Mucosa of stomach (tissue), 1 donor: ENCODE measurements around the gene F2RL1.

Experiments
- H3K27me3 ChIP-seq: one replicate; pipeline ENCODE4 v1.7.0; 2013; ENCODE audit warnings: mild to moderate bottlenecking, low read length; ENCODE audit not compliant: control insufficient read depth, insufficient read depth
- H3K36me3 ChIP-seq: one replicate; pipeline ENCODE4 v1.7.0; 2013; ENCODE audit warnings: low read length; ENCODE audit not compliant: control insufficient read depth, insufficient read depth
- H3K4me1 ChIP-seq: one replicate; pipeline ENCODE4 v1.7.0; 2013; ENCODE audit warnings: mild to moderate bottlenecking, low read length; ENCODE audit not compliant: control insufficient read depth, insufficient read depth
- H3K4me3 ChIP-seq: one replicate; pipeline ENCODE4 v1.7.0; 2013; ENCODE audit warnings: low read length
- H3K9ac ChIP-seq: one replicate; pipeline ENCODE4 v1.7.0; 2013; ENCODE audit warnings: mild to moderate bottlenecking, low read length, moderate library complexity
- H3K9me3 ChIP-seq: one replicate; pipeline ENCODE4 v1.7.0; 2013; ENCODE audit warnings: mild to moderate bottlenecking, low read length, moderate library complexity; ENCODE audit not compliant: control insufficient read depth
- donor health status: Pancreatic carcinoma.

F2RL1 gene

DNA sequence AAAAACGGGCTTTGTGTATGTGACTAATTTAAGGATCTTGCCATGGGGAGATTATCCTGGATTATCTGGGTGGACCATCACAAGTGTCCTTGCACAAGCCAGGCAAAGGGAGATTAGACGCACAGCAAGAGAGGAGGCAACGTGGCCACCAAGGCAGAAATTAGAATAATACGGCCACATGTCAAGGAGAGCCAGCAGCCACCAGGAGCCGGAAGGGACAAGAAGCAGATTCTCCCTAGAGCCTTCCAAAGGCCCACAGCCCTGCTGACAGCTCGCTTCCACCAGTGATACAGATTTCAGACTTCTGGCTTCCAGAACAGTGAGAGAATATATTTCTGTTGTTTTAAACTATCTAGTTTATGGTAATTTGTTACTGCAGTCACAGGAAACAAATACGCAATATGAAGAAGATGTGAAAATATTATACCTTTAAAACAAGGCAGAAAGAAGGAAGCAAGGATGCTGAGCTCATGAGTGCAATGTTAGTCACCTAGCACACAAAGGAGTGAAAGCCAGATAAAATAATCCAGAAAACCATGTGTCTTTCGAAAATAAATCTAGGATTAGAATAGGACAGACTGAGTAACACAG is 28.7 kb upstream of the F2RL1 start:
- peaks cover 53% of the 10 kb centered on the region for H3K4me1 ChIP-seq
- H3K9me3 ChIP-seq: no peaks in the 10 kb centered on the region
- H3K9ac ChIP-seq: peak overlapping the region; percentile 38
- H3K27me3 ChIP-seq: no peaks in the 10 kb centered on the region
- no peaks in the 10 kb centered on the region for H3K36me3 ChIP-seq
- no peak overlapping the region for H3K4me3 ChIP-seq

DNA sequence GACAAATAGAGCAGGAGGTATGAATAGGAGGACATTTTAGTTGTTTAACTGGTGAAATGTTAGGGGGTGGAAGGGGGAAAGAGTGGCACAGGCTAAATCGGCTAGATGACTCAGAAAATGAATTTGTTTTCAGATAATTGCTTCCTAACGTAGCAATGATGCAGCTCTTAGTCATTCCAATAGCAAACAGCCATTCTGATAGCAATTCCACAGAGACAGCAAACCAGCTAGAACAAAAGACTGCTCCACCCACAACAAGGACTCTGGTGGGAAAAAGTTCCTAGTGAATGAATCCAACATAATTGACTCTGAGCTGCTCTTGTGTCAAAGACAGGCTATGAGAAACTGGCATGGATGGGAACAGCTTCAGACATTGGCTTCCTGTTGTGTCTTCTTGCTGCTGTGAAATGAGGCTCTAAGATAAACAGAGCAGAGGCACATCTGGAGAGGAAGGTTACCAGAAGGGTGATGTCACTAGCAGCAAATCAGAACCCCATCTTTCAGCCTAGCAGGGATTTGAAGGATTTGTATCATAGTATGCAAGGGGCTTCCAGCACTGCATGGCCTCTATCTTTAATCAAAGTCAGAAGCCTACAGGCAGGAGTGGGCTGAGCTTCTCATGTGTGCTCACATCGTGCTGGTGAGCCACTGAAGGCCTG is 28.1 kb upstream of the F2RL1 start:
- H3K4me3 ChIP-seq: no peak overlapping the region
- peak overlapping the region; percentile 38 for H3K9ac ChIP-seq
- peaks cover 50% of the 10 kb centered on the region for H3K4me1 ChIP-seq
- no peaks in the 10 kb centered on the region for H3K36me3 ChIP-seq
- H3K9me3 ChIP-seq: no peaks in the 10 kb centered on the region
- H3K27me3 ChIP-seq: no peaks in the 10 kb centered on the region

DNA sequence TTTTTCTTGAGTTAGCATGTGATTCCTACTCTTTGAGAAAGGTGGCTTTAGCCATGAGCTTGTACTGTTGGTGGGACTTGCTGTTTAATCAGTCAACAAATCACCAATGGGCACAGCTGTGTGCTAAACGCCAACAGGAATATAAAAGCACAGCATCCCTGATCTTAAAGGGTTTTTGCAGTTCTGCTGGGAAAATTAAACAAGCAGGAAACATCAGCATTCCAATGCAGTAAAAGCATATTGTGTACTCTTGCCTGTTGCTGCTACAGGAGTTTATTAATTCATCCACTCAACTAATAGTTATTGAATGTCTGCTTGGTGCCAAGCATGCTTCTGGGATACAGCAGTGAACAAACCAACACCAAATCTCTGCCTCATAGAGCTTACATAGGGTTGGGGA is 27.4 kb upstream of the F2RL1 start:
- H3K9me3 ChIP-seq: no peaks in the 10 kb centered on the region
- H3K4me3 ChIP-seq: no peak overlapping the region
- H3K4me1 ChIP-seq: peaks cover 47% of the 10 kb centered on the region
- no peak overlapping the region for H3K9ac ChIP-seq
- no peaks in the 10 kb centered on the region for H3K36me3 ChIP-seq
- H3K27me3 ChIP-seq: no peaks in the 10 kb centered on the region

DNA sequence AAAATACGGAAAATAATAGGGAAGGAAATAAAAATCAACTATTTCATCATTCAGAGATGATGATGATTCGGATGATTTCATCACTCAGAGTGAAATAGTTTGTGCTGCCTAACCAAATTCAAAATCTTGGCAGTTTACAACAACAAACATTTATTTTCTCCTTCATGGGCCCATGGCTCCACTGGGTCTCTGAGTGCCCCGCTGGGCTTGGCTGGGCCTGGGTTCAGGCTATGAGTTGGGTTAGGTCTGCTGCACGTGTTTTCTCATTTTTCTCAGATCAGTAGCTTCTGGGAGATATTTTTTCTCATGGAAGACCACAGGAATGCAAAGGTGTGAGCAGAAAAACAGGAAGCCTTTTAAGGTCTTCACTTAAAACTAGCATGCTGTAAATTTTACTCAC is 24.0 kb upstream of the F2RL1 start:
- Histone ChIP-seq H3K4me3 (no peak overlapping the region), H3K36me3 (no peaks in the 10 kb centered on the region), H3K27me3 (no peaks in the 10 kb centered on the region), H3K9me3 (no peaks in the 10 kb centered on the region), H3K4me1 (peaks cover 21% of the 10 kb centered on the region), H3K9ac (no peak overlapping the region)

DNA sequence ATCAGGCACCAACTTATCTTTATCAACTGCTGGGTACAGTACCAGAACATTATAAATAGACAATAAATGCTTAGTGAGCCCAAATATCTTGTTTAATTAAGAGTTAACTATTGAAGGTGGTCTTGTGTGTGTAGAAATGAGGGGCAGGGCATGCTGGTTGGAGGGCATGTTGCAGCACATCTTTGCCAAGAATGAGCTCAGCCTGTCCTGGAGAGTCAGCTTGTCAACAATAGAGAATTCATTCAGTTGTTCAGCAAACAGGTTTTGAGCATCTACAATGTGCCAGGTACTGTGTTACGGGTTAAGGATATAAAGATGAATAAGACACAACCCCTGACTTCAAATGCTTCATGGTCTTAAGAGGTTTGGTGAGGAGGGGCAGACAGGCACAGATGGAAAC is 19.2 kb upstream of the F2RL1 start:
- Histone ChIP-seq H3K4me1 (no peaks in the 10 kb centered on the region), H3K36me3 (no peaks in the 10 kb centered on the region), H3K27me3 (no peaks in the 10 kb centered on the region), H3K9ac (no peak overlapping the region), H3K4me3 (no peak overlapping the region), H3K9me3 (no peaks in the 10 kb centered on the region)

DNA sequence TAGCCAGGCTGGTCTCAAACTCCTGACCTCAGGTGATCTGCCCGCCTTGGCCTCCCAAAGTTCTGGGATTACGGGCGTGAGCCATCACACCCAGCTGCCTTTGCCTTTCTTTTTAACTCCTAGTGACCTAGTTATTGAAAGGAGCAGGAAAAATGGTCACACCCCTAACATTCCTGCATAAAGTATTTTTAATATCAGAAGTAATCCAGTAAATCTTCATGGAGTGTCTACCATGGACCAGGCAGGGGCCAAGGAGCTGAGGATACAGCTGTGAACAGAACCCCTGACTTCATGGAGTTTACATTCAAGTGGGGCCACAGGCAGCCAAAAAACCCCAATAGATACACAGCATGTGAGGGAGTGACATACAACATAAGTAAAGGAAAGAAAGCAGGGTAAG is 18.3 kb upstream of the F2RL1 start:
- Histone ChIP-seq H3K4me1 (peaks cover under 1% of the 10 kb centered on the region), H3K36me3 (no peaks in the 10 kb centered on the region), H3K4me3 (no peak overlapping the region), H3K9me3 (no peaks in the 10 kb centered on the region), H3K27me3 (no peaks in the 10 kb centered on the region), H3K9ac (no peak overlapping the region)

DNA sequence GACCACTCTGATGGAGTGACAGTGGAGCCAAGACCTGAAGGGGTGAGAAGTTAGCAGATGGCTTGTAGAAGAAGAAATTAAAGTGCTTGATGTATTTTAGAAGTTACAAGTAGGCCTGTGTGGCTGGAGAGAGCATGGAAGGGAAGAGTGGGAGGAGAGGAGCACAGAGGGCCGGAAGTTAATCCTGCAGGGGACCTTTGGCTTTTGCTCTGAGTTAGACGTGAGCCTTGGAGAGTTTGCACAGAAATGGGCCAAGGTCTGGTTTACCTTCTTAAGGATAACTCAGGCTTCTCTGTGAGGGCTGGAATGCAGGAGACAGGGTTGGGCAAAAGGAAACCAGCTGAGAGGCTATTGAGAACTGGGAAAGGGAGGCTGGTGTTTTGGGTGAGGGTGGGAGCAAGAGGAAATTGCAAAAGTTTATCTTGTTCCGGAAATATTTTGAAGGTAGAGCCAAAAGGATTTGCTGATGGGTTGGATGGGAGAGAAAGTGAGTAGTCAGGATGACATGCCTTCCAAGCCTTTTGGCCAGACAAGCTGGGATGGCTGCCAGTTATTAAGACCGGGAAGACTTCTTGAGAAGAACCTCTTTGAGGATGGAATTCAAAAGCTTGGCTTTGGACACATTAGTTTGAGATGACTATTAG is 17.5 kb upstream of the F2RL1 start:
- H3K4me1 ChIP-seq: peaks cover 4% of the 10 kb centered on the region
- no peak overlapping the region for H3K9ac ChIP-seq
- no peaks in the 10 kb centered on the region for H3K9me3 ChIP-seq
- no peak overlapping the region for H3K4me3 ChIP-seq
- H3K36me3 ChIP-seq: no peaks in the 10 kb centered on the region
- no peaks in the 10 kb centered on the region for H3K27me3 ChIP-seq

DNA sequence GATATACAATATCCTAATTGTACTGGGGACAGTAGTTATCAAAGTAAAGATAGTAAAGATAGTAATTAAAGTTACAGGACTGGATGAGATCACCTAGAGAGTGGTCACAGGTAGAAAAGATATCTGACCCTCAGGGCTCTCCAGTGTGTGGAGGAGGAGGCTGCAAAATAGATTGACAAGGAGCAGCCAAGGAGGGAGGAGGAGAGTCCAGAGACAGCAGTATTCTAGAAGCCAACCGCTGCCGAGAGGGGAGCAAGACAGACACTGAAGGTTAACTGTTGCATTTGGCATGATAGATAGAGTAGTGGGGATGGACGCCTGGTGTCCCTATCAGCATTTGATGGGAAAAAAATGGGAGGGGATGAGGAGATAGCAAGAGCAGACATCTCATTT is 17.0 kb upstream of the F2RL1 start:
- H3K9ac ChIP-seq: no peak overlapping the region

DNA sequence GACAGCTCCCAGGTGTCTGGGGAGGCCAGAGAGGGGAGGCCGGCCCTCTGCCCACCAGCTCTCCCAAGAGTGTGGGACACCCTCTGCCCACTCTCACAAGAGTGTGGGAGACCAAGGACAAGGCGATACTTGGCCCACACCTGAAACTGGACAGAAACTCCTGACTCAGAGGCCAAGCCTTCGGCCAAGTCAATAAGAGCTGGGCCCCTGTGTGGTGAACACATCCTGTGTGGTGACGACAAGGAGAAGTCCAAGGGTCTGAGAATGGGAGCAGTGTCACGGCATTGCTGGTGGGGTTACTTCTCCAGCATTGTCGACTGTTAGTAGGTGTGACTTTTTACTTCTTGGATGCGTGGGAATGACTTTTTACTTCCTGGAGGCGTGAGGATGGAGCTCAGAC is 14.6 kb upstream of the F2RL1 start:
- Histone ChIP-seq H3K36me3 (no peaks in the 10 kb centered on the region), H3K9ac (no peak overlapping the region), H3K27me3 (no peaks in the 10 kb centered on the region), H3K4me1 (peaks cover 4% of the 10 kb centered on the region), H3K9me3 (no peaks in the 10 kb centered on the region), H3K4me3 (no peak overlapping the region)

More for the DNA sequence above, 17.0 kb upstream of the F2RL1 start:
- no peaks in the 10 kb centered on the region for H3K9me3 ChIP-seq
- H3K4me1 ChIP-seq: peaks cover 4% of the 10 kb centered on the region
- H3K36me3 ChIP-seq: no peaks in the 10 kb centered on the region
- no peak overlapping the region for H3K4me3 ChIP-seq
- no peaks in the 10 kb centered on the region for H3K27me3 ChIP-seq

DNA sequence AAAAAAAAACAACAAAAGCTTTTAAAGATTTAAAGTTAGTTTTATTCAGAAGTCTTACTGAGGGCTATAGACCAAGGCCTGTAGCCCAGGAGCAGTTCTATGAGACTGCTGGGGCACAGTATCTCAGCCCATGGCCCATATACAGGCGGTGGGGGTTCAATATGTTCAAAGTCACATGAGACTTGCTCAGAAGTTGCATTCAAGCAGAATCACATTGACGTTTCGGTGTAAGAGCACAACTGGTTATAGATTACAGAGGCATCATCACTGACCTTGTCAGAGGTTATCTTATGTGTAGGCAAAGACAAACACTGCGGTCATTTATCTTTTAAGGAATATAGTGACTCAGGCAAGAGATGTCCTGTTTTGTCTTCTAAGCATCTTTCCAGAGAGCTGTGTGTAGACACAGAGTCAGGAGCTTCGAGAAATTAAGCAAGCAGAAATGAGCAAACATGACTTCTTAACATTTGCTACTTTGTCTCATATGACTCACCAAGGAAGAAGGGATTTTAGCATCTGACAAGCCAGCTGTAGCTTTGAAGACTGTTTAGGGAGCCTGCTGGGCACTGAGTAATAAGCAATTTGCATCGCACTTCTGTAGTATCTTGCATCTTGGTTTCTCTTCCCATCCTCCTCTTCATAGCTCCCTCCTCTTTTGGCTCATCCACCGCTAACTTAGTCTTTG is 12.9 kb upstream of the F2RL1 start:
- peaks cover 4% of the 10 kb centered on the region for H3K4me1 ChIP-seq
- no peak overlapping the region for H3K4me3 ChIP-seq
- no peak overlapping the region for H3K9ac ChIP-seq

DNA sequence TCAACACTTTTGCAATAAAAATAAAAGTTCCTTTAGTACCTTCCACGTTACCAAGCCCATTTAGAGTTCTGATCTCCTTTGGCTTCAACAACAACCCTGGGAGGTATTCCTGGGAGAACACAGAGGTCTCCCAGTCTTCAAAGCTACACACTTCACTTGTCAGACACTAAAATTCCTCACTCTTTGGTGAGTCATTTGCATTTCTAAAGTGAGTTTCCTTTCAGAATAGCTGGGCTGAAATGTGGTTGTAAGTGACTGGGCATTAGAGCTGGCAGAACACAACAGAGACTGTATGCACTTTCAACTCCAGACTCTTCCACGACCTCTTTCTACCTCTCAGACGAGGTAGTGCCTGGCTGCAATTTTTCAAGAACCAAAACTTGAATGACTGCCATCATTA is 11.5 kb upstream of the F2RL1 start:
- no peaks in the 10 kb centered on the region for H3K27me3 ChIP-seq
- no peak overlapping the region for H3K4me3 ChIP-seq
- no peak overlapping the region for H3K9ac ChIP-seq
- H3K4me1 ChIP-seq: peaks cover 4% of the 10 kb centered on the region
- no peaks in the 10 kb centered on the region for H3K36me3 ChIP-seq
- H3K9me3 ChIP-seq: no peaks in the 10 kb centered on the region

More for the DNA sequence above, 12.9 kb upstream of the F2RL1 start:
- no peaks in the 10 kb centered on the region for H3K9me3 ChIP-seq
- H3K36me3 ChIP-seq: no peaks in the 10 kb centered on the region
- no peaks in the 10 kb centered on the region for H3K27me3 ChIP-seq

DNA sequence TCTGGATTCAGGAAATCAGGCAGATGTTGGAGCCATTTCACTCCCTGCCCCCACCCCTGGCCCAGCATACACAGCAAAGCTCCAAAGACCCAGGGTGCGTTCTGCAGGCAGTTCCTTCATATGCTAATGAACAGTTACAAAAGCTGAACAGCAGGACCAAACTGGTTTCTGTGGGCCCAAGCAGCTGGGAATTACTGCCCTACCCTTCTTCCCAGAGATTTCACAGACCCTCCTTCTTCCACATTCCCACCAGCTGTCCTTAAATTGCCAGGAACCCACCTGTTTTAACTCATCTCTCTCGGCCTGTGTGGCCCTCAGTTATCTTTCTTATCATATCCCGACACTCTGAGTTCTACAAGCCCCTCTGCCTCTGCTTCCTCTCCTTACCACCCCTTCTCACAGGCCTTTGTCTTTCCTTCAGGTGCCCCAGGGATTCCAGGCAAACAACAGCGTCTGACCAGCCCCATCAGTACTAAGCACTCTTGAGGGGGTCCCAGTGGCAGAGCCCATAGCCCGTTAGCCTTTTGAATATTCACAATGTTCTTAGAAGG is 10.6 kb upstream of the F2RL1 start:
- Histone ChIP-seq H3K4me1 (peaks cover 4% of the 10 kb centered on the region), H3K36me3 (no peaks in the 10 kb centered on the region), H3K4me3 (no peak overlapping the region), H3K9me3 (no peaks in the 10 kb centered on the region), H3K27me3 (no peaks in the 10 kb centered on the region), H3K9ac (no peak overlapping the region)
